HG03060 (cell line): Measurements from ENCODE around the gene PEDS1.
"Not testable (repeated sequence)": the region's sequence is repeated elsewhere in the genome, so short reads cannot be mapped to it uniquely, and the experiment has no call there.

Source experiments
- ATAC-seq: cut with Tn5 transposase; IDR thresholded peaks from one replicate; pipeline ENCODE4 v1.9.1; 2021; ENCODE audit warnings: low read depth, moderate number of reproducible peaks; ENCODE audit not compliant: unreplicated experiment

Gene PEDS1

DNA sequence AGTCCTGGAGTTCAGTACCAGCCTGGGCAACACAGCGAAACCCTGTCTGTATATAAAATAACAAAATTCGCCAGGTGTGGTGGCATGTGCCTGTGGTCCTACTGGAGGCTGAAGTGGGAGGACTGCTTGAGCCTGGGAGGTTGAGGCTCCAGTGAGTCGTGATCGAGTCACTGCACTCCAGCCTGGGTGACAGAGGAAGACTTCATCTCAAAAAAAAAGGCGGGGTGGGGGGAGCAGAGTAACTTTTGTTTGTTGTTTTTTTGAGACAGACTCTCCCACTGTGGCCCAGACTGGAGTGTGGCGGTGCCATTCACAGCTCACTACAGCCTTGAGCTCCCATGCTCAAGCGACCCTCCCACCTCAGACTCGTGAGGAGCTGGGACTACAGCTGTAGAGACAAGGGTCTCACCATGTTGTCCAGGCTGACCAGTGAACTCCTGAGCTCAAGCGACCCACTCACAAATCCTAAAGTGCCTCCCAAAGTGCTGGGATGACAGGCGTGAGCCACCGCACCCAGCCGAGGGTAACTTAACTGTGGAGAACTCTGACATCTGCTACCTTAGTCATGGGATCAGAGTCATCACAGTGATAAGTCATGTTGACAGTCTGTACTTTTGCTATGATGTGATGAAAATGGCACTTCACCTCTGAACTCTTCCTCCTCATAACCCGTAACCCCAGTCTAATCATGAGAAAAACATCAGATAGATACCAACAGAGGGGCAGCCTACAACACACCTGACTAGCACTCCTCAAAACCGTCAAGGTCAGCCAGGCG is 16.5 kb downstream of the PEDS1 start:
- ATAC-seq, result no peak

DNA sequence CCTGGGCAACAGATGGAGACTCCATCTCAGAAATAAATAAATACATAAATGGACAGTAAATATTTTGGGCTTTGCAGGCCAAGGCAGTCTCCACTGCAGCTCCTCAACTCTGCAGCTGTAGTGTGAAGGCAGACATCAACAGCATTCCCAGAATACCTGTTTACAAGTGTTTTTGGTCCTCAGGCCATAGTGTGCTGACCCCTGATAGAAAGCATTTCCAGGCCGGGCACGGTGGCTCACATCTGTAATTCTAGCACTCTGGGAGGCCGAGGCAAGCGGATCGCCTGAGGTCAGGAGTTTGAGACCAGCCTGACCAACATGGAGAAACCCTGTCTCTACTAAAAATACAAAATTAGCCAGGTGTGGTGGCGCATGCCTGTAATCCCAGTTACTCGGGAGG is 18.4 kb downstream of the PEDS1 start:
- ATAC-seq, result not testable (repeated sequence)

DNA sequence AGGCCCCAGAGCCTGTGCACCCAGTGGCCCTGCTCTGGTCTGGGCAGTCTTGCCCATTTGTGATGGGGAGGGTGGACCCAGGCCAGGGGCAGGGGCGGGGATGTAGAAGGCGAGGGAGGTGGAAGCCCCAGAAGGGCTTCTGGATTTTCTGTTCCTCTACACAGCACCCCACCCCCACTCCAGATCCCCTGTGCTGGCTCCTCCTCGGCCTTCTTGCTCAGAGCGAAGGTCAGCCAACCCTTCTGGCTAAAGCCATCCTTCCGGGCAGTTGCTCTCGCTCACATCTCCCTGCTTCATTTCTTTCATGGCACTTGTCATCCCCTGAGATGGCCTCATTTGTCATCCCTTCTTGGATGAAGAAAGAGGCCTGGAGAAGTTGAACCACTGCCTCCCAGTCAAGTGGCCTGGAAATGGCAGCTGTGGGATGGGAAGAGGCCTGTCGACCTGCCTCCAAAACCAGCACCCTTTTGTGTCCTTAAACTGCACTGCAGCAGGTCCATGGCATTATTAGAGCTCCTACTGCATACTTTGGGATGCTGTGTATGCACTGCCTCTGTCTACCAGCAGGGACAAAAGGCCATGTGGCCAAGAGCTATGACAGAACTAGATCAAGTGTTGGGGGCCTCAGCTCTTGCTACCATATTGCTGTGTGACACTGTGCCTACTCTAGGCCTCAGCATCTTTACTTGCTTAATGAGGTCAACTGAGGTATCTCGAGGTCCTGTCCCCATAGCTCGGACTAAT is 19.9 kb downstream of the PEDS1 start:
- no peak for ATAC-seq

DNA sequence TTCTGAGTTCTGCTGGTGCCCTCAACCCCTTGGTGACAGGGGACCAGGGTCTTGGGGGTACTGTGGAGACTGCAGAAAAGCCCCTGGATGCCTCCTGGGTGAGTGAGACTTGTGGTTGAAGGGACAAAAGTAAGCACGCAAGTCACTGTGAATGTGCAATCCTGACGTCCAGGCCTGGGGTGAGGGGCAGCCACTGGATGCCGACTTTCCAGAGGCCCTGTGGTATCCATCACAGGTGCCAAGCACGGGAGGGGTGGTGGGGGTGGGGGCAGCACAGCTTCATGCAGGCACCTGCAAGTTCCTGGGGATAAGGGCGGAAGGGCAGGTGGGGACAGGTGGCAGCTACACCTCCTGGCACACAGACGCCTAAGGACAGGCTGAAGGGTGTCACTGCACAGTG is 20.5 kb downstream of the PEDS1 start:
- no peak for ATAC-seq

DNA sequence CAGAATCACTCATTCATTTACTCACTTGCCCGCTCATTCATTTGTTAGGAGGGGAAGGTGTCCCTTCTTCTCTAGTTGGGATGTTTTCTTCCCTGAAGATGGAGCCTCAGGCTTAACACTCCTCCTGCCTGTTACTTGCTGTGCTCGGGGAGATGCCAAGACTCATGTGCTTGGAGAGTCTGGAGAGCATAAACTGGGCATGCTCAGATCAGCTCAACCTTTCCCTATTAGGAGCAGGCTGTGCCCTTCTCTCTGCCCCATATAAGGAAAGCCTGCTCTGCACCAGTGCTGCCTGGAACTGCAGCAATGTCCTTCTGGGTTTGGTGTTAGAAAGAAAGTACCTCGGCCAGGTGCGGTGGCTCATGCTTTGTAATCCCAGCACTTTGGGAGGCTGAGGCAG is 22.5 kb downstream of the PEDS1 start:
- ATAC-seq, result no peak

DNA sequence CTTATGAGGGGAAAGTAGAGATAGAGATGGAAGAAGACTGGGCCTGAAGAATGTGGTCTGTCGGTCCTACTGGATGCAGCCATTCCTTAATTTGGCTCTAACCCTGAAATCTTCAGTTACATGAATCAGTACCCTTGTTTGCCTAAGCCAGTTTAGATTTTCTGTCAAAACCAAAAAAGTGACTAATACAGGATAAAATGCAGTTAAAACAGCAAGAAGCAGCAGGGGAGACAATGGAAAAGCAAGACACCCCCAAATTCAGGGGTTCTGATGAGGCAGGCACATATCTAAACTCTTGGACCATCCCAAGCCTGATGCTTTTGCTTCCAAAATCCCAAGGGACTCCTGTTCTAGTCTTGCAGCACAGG is 23.2 kb downstream of the PEDS1 start:
- no peak for ATAC-seq

DNA sequence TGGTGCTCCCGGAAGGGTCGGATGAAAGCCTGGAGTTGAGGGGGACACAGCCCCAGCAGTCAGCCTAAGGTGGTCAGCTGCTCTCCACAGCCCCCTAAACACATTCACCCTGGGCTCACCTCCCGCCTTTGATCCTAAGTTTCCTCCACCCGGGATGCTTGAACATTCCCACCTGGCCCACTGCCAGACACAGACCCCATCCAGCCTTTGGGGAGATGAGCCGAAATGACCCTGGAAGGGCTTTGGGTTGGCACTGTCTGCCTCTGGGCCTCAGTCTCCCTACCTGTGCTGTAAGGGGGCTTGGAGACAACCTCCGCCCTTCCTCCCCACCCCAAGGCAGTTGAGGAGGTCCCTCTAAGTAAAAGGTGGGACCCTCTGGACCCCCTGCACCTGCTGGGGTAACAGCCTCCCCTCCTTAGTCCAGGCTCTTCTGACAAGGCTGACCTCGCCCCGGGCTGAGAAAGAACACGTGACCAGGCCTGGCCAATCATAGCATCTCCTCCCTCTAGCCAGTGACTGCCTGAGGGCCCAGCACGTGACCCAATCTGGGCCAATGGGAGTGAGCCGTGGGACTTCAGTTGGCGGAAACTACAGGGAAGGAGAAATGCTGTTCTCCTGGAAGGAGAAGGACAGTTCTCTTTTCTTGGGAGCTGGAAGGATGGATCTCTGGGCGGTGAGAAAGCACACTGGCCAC is 23.7 kb downstream of the PEDS1 start:
- no peak for ATAC-seq

DNA sequence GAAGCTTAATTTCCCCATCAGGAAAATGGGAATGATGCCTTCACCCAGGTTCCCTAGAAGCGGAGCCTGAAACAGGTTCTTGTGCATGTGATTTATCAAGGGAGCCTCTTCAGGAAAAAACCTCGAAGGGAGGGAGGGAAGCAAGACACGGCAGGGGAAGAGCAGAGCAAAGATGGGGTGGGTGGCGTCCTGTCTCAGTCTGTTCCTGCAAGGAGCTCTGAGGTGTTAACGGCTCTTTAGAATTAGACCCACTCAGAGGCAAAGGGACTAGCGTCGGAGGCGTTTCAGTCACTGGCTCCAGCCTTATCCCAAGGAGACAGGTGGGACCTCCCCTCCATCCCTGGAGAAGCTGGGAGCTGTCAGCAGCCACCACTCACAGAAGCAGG is 25.0 kb downstream of the PEDS1 start:
- no peak for ATAC-seq

DNA sequence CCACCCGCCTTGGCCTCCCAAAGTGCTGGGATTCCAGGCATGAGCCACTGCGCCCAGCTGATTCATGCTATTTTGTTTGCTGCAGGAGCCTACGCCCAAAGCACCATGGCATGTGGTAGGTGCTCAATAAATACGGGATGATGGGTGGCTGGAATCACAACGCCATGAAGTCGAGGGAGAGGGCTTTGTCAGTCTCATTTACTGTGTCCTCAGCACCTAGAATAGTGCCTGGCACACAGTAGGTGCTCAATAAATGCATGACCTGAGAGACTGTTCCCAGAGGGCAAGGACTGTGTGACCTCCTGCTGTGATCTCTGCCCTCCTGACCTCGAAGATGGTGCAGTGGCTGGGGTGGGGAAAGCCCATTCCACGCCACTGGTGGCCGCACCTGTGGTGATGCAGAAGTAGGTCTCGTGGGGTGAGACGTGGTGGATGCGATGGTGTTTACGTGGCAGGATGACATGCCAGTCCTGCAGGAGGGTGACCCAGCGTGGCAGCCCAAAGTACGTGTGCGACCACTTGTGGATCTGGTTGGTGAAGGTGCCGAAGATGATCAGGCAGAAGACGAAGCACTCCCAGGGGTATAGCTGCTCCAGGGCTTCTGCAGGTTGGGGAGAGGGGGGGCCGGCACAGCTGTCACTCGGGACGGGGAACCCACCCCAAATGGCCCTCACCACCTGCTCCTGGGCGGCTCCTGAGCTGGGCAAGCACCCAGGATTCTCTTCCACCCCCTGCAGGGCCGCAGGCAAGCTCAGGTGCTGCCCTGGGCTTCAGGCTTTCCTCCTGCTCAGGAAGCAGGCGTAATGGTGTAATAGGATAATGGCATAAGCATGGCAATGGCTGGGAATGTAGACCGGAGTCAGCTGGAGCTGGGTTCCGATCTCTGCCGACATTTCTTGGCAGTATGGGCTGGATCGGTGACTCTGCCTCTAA is 25.7 kb downstream of the PEDS1 start:
- ATAC-seq, result no peak

DNA sequence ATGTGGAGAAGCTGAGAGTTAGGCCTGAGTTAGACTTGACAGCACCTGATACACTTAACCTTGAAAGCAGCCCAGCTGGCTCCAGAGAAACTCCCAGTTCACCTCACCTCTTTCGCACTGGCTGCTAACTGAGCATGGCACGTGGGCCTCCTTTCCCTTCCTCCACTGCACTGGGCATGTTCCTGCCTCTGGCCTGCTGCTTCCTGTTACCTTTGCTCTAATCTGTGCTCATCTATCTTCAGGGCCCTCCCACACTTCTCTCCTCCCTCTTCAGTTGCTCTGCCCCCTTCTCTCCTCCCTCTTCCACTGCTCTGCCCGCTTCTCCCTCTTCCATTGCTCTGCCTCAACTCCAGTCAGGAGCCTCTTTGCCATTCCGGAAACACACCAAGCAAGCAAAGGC is 26.9 kb downstream of the PEDS1 start:
- ATAC-seq, result no peak

DNA sequence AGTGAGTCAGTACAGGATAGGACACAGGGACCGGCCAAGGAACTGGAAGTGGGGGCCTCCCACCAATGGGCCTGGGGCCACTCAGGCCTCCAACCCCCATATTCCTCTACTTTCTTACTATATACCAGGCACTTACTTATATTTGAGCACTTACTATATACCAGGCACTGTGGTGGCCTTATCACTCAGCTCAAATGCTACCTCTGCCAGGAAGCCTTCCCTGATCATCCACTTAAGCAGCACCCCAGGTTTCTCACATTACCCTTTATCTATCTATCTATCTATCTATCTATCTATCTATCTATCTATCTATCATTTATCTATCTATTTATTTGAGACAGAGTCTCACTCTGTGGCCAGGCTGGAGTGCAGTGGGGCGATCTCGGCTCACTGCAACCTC is 28.2 kb downstream of the PEDS1 start:
- no peak for ATAC-seq

DNA sequence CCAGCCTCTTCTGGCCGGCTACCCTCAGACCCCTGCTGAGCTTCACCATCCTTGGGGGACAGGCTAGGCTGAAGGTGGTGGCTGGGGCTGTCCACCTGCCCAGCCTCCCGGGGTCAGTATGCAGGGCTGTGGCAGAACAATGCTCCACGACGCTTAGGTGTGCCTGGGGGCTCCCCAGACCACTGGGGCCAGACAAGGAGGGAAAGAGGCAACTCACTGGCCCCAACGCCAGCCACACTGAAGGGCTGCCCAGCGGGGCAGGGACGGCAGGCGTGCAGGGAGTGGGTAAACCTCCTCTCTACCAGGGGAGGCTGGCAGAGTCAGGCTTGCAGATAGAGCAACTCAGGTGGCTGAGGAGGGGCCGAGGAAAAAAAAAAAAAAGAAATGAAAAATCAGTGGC is 29.0 kb downstream of the PEDS1 start:
- ATAC-seq, result no peak

DNA sequence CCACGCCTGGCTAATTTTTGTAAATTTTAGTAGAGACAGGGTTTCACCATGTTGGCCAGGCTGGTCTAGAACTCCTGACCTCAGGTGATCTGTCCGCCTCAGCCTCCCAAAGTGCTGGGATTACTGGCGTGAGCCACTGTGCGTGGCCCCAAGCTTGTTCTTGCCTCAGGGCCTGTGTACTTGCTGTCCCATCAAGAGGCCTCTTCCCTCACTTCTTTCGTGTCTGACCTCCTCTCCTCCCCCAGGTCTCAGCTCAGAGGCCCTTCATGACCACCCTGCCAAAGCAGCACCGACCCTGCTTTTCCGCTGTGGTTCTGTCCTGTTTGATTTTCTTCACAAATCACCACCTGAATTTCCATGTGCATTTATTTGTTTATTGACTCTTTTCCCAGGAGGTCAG is 30.1 kb downstream of the PEDS1 start:
- ATAC-seq, result no peak

DNA sequence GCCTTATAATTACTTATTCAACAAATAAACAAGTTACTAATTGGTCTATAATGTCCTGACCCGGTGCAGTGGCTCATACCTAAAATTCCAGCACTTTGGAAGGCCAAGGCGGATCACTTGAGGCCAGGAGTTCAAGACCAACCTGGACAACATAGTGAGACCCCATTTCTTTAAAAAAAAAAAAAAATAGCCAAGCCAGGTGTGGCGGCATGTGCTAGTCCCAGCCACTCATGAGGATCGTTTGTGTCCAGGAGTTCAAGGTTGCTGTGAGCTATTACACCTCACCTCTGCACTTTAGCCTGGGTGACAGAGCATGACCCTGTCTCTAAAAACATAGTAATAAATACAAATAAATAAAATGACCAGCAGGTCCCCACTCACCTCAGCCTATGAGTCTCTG is 30.8 kb downstream of the PEDS1 start:
- ATAC-seq, result no peak

DNA sequence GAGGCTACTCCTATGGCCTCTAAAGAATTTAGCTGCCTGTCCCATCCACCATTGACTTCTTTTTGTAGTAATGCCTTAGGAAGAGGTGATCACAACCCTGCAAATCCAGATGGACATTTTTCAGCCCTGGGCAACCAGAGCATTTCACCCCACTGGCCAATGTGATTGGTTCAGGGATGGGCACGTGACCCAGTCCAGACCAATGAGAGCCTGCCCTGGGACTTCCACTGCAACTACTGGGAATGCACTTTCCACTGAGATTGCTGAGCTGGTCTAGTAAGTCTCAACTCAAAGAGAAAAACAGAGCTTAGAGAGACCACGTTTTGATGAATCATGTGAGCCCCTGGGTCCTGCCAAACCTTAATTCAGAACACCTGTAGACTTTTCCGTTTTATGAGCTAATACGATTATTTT is 31.7 kb downstream of the PEDS1 start:
- ATAC-seq, result no peak

DNA sequence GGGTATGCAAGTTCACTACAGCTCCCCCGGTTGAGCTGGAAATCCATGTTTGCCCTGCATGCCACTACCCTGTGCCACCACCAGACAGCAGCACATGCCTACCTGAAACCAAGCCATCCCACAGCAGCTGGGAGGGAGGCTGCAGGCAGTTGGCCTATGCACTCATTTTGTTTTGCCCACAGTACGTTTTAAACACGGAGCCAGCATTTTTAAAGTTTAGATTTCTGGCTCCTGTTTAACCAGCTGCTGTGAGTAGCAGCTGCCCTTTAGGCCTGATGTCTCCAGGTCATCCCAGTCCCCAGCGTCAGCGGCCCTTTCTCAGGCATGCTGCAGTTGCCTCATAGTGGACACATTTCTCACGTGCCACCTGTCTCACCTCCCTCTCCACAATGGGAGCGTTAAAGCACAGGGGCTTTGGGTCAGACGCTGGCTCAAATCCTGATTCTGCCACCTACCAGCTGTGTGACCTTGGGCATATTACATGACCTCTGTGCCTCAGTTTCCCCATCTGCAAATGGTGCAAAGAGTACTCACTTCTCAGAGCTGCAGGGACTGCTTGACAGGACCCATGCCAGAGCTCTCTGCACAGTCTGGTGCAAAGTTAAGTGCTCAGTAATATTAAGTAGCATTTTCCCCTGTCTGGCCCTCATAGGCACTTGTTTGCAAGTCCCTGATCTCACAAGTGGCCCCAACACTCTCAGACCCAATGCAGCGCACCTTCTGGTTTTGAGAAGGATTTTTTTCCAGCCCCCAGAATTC is 32.4 kb downstream of the PEDS1 start:
- ATAC-seq, result no peak

DNA sequence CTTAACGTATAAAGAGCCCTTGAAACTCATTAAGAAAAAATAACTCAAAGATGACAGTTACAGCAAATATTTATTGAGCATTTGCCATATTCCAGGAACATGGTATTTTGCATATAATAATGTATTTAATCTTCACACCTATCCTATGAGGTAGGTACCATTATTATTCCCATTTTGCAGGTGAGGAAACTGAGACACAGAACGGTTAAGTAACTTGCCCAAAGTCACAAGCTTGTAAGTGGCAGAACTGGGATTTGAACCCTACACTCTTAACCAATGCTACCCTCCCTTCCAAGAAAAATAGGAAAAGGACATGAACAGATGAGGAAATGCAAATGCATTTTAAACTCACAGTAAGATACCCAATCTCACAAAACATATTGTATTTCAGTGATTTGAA is 35.3 kb downstream of the PEDS1 start:
- ATAC-seq, result no peak

DNA sequence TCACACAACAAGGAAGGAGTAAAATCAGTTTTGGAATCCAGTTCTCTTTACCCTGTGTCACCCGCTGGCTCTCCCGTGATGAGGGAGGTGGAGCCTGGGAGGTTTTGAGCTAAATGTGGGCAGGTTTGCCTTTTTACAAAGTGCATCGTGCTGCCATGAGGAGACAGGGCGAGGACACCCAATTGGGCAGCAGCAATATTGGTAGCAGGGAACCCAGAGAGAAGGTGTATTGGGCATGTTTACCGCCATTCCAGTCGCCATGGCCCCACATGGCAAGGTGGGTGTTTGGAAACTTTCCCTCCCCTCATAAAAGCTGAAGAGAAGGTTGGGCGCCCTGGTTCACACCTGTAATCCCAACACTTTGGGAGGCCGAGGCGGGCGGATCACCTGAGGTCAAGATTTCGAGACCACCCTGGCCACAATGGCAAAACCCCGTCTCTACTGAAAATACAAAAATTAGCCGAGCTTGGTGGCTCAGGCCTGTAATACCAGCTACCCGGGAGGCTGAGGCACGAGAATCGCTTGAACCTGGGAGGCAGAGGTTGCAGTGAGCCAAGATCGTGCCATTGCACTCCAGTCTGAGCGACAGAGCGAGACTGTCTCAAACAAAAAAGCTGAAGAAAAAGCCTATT is 37.0 kb downstream of the PEDS1 start:
- ATAC-seq, result no peak

DNA sequence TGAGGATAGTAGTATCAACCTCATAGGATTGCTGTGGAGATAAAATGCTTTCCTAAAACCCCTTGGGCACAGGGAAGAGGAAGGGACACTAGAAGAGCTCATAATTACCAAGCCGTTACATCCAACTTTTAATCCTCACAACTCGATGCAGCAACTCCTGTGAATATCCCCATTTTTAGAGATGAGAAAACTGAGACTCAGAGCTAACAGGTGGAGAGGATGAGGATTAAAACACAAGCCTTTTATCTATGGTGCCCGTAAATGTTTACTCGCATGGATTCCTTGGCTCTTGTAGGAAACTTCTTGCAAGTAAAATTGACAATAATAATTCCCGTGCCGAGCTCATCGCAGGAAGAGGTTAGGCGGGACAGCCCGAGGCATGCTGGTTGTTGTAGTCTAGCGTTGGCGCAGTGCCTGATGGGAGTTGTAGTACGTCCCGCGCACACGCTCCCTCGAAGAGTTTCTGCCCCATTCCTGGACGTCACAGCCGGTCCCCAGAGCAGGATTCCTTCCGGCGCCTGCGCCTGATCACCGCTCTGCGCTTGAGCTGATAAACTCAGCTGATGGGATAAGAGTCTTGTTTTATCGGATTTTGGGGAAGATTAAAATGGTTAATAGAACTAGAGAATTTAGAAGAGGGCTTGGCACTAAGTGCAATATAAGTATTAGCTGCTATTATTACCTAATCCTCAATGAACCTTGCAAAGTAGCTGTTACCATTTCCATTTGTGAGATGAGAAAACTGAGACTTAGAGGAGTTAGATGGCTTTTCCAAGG is 37.7 kb downstream of the PEDS1 start:
- ATAC-seq, result peak; percentile 48
